Adrenal gland (tissue), 12 donors: ENCODE results near the gene PLD4. TPM values are rescaled to one million over a fixed set of nuclear protein-coding genes. Genes with fewer than 3 reads are reported as not detected.
"Not testable (repeated sequence)": the region's sequence is repeated elsewhere in the genome, so short reads cannot be mapped to it uniquely, and the experiment has no call there.

ENCODE experiments used
- DNase-seq, 7 donors: peaks; one replicate each; pipeline ENCODE4 v3.0.0-alpha.2; 2019 to 2020
- H3K27ac ChIP-seq, 5 donors: fragments of 200-600 bp; sonication (generic) in 4 of 5; 1 replicate in 3 of 5; 2 replicates in 2 of 5; pipeline versions ENCODE4 v1.5.1 to v1.8.0; 2016 to 2020; ENCODE audit warnings: mild to moderate bottlenecking in 1 of 5
- H3K27me3 ChIP-seq: fragments of 200-600 bp; 2 replicates; pipeline ENCODE4 v1.8.0; 2021
- H3K36me3 ChIP-seq, 2 donors: fragments of 200-600 bp; replicated peaks in 1 of 2; 1 replicate in 1 of 2; 2 replicates in 1 of 2; pipeline versions ENCODE4 v1.5.1 to v1.8.0; 2018 to 2022
- H3K4me1 ChIP-seq, 2 donors: fragments of 200-600 bp; replicated peaks in 1 of 2; 1 replicate in 1 of 2; 2 replicates in 1 of 2; pipeline versions ENCODE4 v1.5.1 to v1.8.0; 2018 to 2021
- H3K4me3 ChIP-seq, 4 donors: fragments of 200-600 bp; sonication (generic) in 3 of 4; one replicate each; pipeline ENCODE4 v1.5.1; 2016 to 2018
- H3K9me3 ChIP-seq, 3 donors: fragments of 200-600 bp; sonication (generic) in 1 of 3; replicated peaks in 1 of 3; 1 replicate in 2 of 3; 2 replicates in 1 of 3; pipeline versions ENCODE4 v1.5.1 to v1.8.0; 2016 to 2021
- POLR2A ChIP-seq, 2 donors: fragments of 450-650 bp; IDR thresholded peaks; one replicate each; pipeline ENCODE4 v1.6.1; 2017; ENCODE audit warnings: antibody characterized with exemption in 2 of 2, mild to moderate bottlenecking in 2 of 2, moderate library complexity in 1 of 2
- WGBS, 4 donors: extraction: QIAGEN DNeasy Blood & Tissue Kit in 2 of 4; methylation state at CpG; one replicate each; pipeline versions ENCODE4 v1.1.5 to v1.1.7; 2013 to 2017; 5-methylcytosine and 5-hydroxymethylcytosine counted together
- intact Hi-C, 2 donors: fragments of 100-400 bp; cut with DNase I; formaldehyde crosslinking; loops; one replicate each; pipeline versions ENCODE4 v1.14.1 to v1.15.0; 2022 to 2023
- polyA plus RNA-seq, 3 donors: library from polyadenylated mRNA; stranded (reverse); fragments of 200-250 nt in 2 of 3; fragments of 350-450 nt in 1 of 3; fragmentation: Illumina TruSeq in 1 of 3; extraction: RNeasy Lipid Tissue Mini Kit (QIAGEN cat#74804) in 1 of 3; gene quantifications; one replicate each; pipeline ENCODE4 v1.2.3, GENCODE V29; 2013 to 2014
- total RNA-seq, 9 donors: library from RNA; depleted of rRNA in 4 of 9; stranded (reverse); fragments of >200 nt in 4 of 9; fragments of 120-200 nt in 1 of 9; fragmentation: NEBNext Ultra II Directional in 1 of 9; extraction: Animal tissue kit (Norgen Biotek cat#: 25700) in 1 of 9; gene quantifications; one replicate each; pipeline versions ENCODE4 v1.1.0 to v1.2.4, GENCODE V29; 2013 to 2023
- TF ChIP-seq, protein P1 (sequence below), 6 experiments: fragments of 450-650 bp in 4 of 6; fragments of 200-600 bp in 2 of 6; sonication (generic) in 1 of 6; IDR thresholded peaks; 1 replicate in 5 of 6; 2 replicates in 1 of 6; pipeline versions ENCODE4 v1.5.1 to v1.8.0; 2016 to 2021; ENCODE audit warnings: antibody characterized with exemption in 6 of 6, mild to moderate bottlenecking in 2 of 6, moderate library complexity in 1 of 6
- donor health status: healthy with polysubstance abuse.
- donor health status: Bipolar disorder and iron deficiency.
- donor health status: DM: yes; HTN: yes; CAD: no.
- donor health status: DM: no; HTN: no; CAD: no.
- donor health status: DM: no; HTN: no; CAD: no.
- donor health status: DM: yes; HTN: yes; CAD: no.

PLD4 gene
- total and polyA plus RNA-seq, 12 donors, result 0.30 to 1.9 (median 0.55) TPM; not detected in 3

DNA sequence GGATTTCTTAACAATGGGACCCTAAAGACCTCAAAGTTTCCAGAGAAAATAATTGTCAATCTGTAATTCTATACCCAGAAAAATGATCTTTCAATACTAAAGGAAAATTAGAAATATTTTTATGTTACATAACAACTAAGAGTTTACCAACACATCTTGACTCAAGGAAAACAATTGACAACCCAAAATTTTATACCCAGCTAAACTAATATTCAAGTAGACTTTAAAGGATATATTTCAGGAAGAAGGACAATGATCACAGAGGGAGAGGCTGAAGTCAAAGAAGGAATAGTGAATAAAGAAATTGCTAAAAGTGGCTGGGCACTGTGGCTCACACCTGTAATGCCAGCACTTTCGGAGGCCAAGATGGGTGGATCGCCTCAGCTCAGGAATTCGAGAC lies 12.6 kb upstream of the PLD4 start:
- no peak for DNase-seq
- 80 to 90% (median 86%) methylated on average over 3 of the region's 3 CpGs for WGBS, 4 donors
- Histone ChIP-seq H3K9me3 (peaks cover 0 to 5% (median 0%) of the 10 kb centered on the region in 3 donors), H3K4me3 (no peak overlapping the region), H3K36me3 (no peaks in the 10 kb centered on the region), H3K4me1 (no peaks in the 10 kb centered on the region), H3K27me3 (no peaks in the 10 kb centered on the region), H3K27ac (no peak overlapping the region)
- TF ChIP-seq, protein P1, sequence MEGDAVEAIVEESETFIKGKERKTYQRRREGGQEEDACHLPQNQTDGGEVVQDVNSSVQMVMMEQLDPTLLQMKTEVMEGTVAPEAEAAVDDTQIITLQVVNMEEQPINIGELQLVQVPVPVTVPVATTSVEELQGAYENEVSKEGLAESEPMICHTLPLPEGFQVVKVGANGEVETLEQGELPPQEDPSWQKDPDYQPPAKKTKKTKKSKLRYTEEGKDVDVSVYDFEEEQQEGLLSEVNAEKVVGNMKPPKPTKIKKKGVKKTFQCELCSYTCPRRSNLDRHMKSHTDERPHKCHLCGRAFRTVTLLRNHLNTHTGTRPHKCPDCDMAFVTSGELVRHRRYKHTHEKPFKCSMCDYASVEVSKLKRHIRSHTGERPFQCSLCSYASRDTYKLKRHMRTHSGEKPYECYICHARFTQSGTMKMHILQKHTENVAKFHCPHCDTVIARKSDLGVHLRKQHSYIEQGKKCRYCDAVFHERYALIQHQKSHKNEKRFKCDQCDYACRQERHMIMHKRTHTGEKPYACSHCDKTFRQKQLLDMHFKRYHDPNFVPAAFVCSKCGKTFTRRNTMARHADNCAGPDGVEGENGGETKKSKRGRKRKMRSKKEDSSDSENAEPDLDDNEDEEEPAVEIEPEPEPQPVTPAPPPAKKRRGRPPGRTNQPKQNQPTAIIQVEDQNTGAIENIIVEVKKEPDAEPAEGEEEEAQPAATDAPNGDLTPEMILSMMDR (IDR thresholded peaks at IDR 0.05), result no peak
- no peak for TF ChIP-seq POLR2A (IDR thresholded peaks at IDR 0.05)
- intact Hi-C loops, result no loop called here

DNA sequence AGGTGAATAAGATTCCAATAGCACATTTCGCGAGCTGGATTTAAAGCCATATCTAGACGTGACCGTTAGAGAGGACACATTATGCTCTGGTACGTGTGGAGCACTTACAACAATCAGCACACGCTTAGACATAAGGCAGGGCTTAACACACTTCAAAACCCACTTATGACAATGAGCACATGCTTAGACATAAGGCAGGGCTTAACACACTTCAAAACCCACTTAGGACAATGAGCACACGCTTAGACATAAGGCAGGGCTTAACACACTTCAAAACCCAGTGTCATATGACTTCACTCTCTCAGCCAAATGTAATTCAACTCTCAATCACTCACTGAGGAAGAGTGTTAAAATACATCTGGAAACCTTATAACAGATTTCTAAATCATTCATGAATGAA lies 11.2 kb upstream of the PLD4 start:
- H3K9me3 ChIP-seq, result peaks cover 0 to 5% (median 0%) of the 10 kb centered on the region in 3 donors
- 85 to 92% (median 88%) methylated on average over 7 of the region's 7 CpGs for WGBS, 4 donors
- no peaks in the 10 kb centered on the region for H3K27me3 ChIP-seq
- H3K4me3 ChIP-seq, result no peak overlapping the region
- H3K36me3 ChIP-seq, result no peaks in the 10 kb centered on the region
- H3K27ac ChIP-seq, result no peak overlapping the region
- DNase-seq, result no peak
- intact Hi-C loops, result no loop called here
- TF ChIP-seq, protein P1 (IDR thresholded peaks at IDR 0.05), result no peak
- TF ChIP-seq POLR2A (IDR thresholded peaks at IDR 0.05), result no peak
- H3K4me1 ChIP-seq, result no peaks in the 10 kb centered on the region

DNA sequence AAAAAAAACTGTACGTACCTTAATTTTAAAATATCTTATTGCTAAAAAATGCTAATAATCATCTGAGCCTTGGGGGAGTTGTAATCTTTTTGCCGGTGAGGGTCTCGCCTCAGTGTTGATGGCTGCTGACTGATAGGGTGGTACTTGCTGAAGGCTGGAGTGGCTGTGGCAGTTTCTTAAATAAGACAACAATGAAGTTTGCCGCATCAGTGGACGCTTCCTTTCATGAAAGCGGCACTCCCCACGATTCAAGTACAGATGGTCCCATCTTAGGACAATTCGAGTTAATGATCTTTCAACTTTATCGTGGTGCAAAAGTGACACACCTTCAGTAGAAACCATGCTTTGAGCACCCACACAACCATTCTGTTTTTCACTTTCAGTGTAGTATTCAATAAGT lies 7.6 kb upstream of the PLD4 start:
- H3K27me3 ChIP-seq, result no peaks in the 10 kb centered on the region
- TF ChIP-seq POLR2A (IDR thresholded peaks at IDR 0.05), result no peak
- TF ChIP-seq, protein P1 (IDR thresholded peaks at IDR 0.05), result no peak
- WGBS, 4 donors, result 86 to 91% (median 87%) methylated on average over 9 of the region's 9 CpGs
- no peaks in the 10 kb centered on the region for H3K36me3 ChIP-seq
- no peak overlapping the region for H3K27ac ChIP-seq
- no peaks in the 10 kb centered on the region for H3K4me1 ChIP-seq
- H3K4me3 ChIP-seq, result no peak overlapping the region
- no peak for DNase-seq
- peaks cover 0 to 4% (median 0%) of the 10 kb centered on the region in 3 donors for H3K9me3 ChIP-seq
- intact Hi-C loops, result no loop called here

- no peaks in the 10 kb centered on the region for H3K27me3 ChIP-seq
- TF ChIP-seq, protein P1 (IDR thresholded peaks at IDR 0.05), result no peak
- TF ChIP-seq POLR2A (IDR thresholded peaks at IDR 0.05), result no peak
- no peaks in the 10 kb centered on the region for H3K9me3 ChIP-seq
- 65 to 77% (median 72%) methylated on average over 4 of the region's 4 CpGs for WGBS, 4 donors
- intact Hi-C loops, result no loop called here
- no peak for DNase-seq
- no peak overlapping the region for H3K4me3 ChIP-seq
- no peaks in the 10 kb centered on the region for H3K36me3 ChIP-seq
- no peaks in the 10 kb centered on the region for H3K4me1 ChIP-seq
- no peak overlapping the region for H3K27ac ChIP-seq
Measured at GRCh38 chr14:104917993-104918392, 6.7 kb upstream of the PLD4 start.

GRCh38 chr14:104919152-104919992 lies 5.3 kb upstream of the PLD4 start:
- intact Hi-C loops, DNase-seq, H3K27me3 ChIP-seq, H3K9me3 ChIP-seq, H3K27ac ChIP-seq, H3K4me3 ChIP-seq, H3K36me3 ChIP-seq, H3K4me1 ChIP-seq: not testable (repeated sequence)
- WGBS, 4 donors, result 67 to 73% (median 71%) methylated on average over 11 to 12 of the region's 12 CpGs
